ENCODE results near the gene MICAL2. TPM values are rescaled to one million over a fixed set of nuclear protein-coding genes. Genes with fewer than 3 reads are reported as not detected.

MICAL2 gene
- total and polyA plus RNA-seq, 12 donors: 8.4 to 80.5 (median 34.1) TPM

- no peaks in the 10 kb centered on the region for H3K36me3 ChIP-seq (replicated peaks in 1 of 2)
- DNase-seq: no peak
- intact Hi-C loops (cut with DNase I): no loop called here
- TF ChIP-seq, protein P1, sequence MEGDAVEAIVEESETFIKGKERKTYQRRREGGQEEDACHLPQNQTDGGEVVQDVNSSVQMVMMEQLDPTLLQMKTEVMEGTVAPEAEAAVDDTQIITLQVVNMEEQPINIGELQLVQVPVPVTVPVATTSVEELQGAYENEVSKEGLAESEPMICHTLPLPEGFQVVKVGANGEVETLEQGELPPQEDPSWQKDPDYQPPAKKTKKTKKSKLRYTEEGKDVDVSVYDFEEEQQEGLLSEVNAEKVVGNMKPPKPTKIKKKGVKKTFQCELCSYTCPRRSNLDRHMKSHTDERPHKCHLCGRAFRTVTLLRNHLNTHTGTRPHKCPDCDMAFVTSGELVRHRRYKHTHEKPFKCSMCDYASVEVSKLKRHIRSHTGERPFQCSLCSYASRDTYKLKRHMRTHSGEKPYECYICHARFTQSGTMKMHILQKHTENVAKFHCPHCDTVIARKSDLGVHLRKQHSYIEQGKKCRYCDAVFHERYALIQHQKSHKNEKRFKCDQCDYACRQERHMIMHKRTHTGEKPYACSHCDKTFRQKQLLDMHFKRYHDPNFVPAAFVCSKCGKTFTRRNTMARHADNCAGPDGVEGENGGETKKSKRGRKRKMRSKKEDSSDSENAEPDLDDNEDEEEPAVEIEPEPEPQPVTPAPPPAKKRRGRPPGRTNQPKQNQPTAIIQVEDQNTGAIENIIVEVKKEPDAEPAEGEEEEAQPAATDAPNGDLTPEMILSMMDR (IDR thresholded peaks at IDR 0.05): no peak
- no peak for TF ChIP-seq POLR2A (IDR thresholded peaks at IDR 0.05)
- no peak overlapping the region for H3K27ac ChIP-seq
- WGBS, 4 donors: 86 to 94% (median 93%) methylated on average over 5 of the region's 5 CpGs
- peaks cover 0 to 28% of the 10 kb centered on the region in 2 donors for H3K4me1 ChIP-seq (replicated peaks in 1 of 2)
- no peaks in the 10 kb centered on the region for H3K27me3 ChIP-seq
- H3K4me3 ChIP-seq: no peak overlapping the region
- H3K9me3 ChIP-seq (replicated peaks in 1 of 3): no peaks in the 10 kb centered on the region
These were observed 11.1 kb downstream of the MICAL2 start for GRCh38 chr11:12121517-12121916.

DNA sequence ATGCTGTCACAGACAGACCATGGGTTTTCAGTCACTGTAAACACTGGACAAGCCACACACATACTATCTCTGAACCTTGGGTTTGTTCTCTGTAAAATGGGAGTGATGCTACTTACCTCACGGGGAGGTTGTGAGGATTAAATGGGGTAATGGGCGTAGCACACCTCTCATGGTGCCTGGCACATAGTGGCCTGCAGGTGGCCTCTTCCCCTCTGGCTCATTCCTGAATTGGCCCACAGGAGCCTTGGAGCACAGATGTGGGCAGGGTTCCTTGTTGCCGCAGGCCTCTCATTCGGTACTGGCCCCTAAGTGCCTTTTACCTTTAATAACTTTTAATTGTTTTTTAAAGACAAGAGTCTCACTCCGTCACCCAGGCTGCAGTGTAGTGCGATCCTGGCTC, 11.7 kb downstream of the MICAL2 start:
- no peak for TF ChIP-seq POLR2A (IDR thresholded peaks at IDR 0.05)
- TF ChIP-seq, protein P1 (IDR thresholded peaks at IDR 0.05): peak in 2 of 6 experiments; percentile 14 to 21
- intact Hi-C loops (cut with DNase I): no loop called here
- WGBS, 4 donors: 92 to 96% (median 92%) methylated on average over 6 of the region's 6 CpGs
- Histone ChIP-seq H3K27ac (no peak overlapping the region), H3K4me1 (replicated peaks in 1 of 2) (peaks cover 0 to 28% of the 10 kb centered on the region in 2 donors), H3K27me3 (no peaks in the 10 kb centered on the region), H3K4me3 (no peak overlapping the region), H3K36me3 (replicated peaks in 1 of 2) (no peaks in the 10 kb centered on the region), H3K9me3 (replicated peaks in 1 of 3) (no peaks in the 10 kb centered on the region)
- DNase-seq: no peak

GRCh38 chr11:12123273-12123672, 12.9 kb downstream of the MICAL2 start:
- TF ChIP-seq POLR2A (IDR thresholded peaks at IDR 0.05): no peak
- TF ChIP-seq, protein P1 (IDR thresholded peaks at IDR 0.05): no peak
- no peaks in the 10 kb centered on the region for H3K36me3 ChIP-seq (replicated peaks in 1 of 2)
- peaks cover 0 to 28% of the 10 kb centered on the region in 2 donors for H3K4me1 ChIP-seq (replicated peaks in 1 of 2)
- H3K9me3 ChIP-seq (replicated peaks in 1 of 3): no peaks in the 10 kb centered on the region
- H3K27me3 ChIP-seq: no peaks in the 10 kb centered on the region
- DNase-seq: no peak
- whole genome bisulfite sequencing, 4 donors: 60 to 88% (median 74%) methylated on average over 4 of the region's 4 CpGs
- H3K27ac ChIP-seq: peak overlapping the region in 1 of 5 donors; percentile 45
- intact Hi-C loops (cut with DNase I): no loop called here
- no peak overlapping the region for H3K4me3 ChIP-seq

DNA sequence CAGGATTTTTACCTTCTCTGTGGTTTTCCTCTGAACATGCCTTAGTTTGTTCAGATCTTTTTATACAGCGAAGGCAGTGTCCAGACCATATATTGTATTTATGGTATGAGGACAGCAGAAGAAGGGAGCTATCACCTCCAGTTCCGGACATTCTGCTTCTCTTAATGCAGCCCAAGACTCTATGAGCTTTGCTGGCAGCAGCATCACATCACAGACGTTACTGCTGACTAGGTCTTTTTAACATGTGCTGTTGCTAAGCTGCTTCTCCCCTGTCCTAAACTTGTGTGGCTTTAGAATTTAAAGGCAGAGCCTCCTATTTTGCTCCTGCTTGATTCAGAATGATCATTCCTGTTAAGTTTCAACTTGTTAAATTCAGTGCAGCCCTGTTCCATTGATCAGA, 13.4 kb downstream of the MICAL2 start:
- TF ChIP-seq, protein P1 (IDR thresholded peaks at IDR 0.05): no peak
- no peak for TF ChIP-seq POLR2A (IDR thresholded peaks at IDR 0.05)
- H3K9me3 ChIP-seq (replicated peaks in 1 of 3): no peaks in the 10 kb centered on the region
- WGBS, 4 donors: 54 to 67% (median 61%) methylated on average over 3 of the region's 3 CpGs
- H3K27me3 ChIP-seq: no peaks in the 10 kb centered on the region
- no peak for DNase-seq
- H3K4me3 ChIP-seq: no peak overlapping the region
- peaks cover 0 to 28% of the 10 kb centered on the region in 2 donors for H3K4me1 ChIP-seq (replicated peaks in 1 of 2)
- intact Hi-C loops (cut with DNase I): no loop called here
- H3K27ac ChIP-seq: peak overlapping the region in 2 of 5 donors; percentile 39 to 54
- no peaks in the 10 kb centered on the region for H3K36me3 ChIP-seq (replicated peaks in 1 of 2)
